T-helper 1 cell treated with Interleukin-12 subunit alpha and Interleukin-12 subunit beta and Interleukin-4 antibody, amounts not matched to agents 30 ng/mL and 1 ng/mL, for 36 hours (primary cell): ENCODE data around the gene PRSS27. TPM values are rescaled to one million over a fixed set of nuclear protein-coding genes. Genes with fewer than 3 reads are reported as not detected.
"Not testable (repeated sequence)": the region's sequence is repeated elsewhere in the genome, so short reads cannot be mapped to it uniquely, and the experiment has no call there.

ENCODE experiments used
- intact Hi-C: fragments of 100-400 bp; cut with micrococcal nuclease; formaldehyde crosslinking; loops from one replicate; pipeline ENCODE4 v1.15.1; 2024
- total RNA-seq: library from RNA; stranded (reverse); gene quantifications from 2 replicates; pipeline ENCODE4 v1.2.3, GENCODE V29; 2022

Gene PRSS27
- total RNA-seq, 1 donor from 2014 or later = 0.88 TPM

DNA sequence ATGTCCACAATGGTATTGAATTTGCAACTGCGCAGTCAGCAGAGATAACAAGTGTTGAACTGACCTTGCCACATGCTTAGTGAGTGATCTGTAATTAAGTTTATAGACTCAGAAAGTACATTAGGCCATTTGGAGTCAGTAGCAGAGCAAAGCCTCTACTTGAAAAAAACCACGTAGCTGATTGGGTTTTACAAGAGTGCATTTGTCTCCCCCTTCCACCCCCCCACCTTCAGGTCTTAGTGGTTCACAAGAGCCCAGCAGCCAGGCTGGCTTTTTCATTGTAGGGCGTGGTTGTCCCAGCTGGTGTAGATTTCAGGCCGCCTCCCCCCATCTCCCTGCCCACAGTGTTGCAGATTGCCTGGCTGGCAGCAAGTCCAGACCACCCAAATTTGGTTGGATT, 40.1 kb downstream of the PRSS27 start:
- intact Hi-C loops = loop anchor here (5.0 to 10.0 kb wide), 2 partner anchors 97 to 525 kb away; partner anchors contain the start of genes ELOB and TRAF7

DNA sequence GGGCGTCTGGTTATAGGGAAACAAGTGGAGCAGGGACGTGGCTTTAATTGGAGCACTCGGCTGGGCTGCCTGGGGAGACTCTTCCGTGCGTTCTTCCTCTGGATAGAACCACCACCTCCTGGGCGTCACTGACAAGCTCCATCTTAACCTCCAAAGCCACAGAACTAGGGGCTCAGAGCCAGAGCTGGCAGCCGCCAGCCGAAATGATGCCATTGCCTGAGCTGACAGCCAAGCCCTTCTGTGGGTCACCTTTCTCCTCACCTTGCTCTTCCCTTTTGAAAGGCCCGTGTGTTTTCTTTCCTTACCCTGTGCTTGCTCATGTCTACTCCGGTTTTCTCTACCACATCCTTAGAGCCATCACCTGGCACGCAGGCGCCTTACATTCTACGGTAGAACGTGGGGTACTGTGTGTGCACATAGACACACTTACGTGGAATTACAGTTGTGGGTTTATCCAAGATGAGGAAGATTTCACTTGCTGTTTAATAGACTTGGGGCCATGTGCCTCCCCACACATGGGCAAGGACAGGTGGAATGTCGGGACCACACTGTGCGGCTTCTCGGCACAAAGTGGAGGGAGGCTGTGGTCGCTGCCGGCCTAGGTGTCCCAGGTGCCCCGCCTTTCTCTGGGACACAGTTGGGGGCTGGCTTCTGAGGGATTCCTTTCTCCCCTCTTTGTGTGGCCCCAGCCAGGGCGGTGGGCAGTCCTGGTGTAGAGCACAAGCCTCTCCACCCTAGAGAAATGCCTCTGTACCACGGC, 41.6 kb downstream of the PRSS27 start:
- intact Hi-C loops = loop anchor here (10.0 kb wide), 1 partner anchor 524 kb away; the partner anchor contains the start of gene TRAF7

DNA sequence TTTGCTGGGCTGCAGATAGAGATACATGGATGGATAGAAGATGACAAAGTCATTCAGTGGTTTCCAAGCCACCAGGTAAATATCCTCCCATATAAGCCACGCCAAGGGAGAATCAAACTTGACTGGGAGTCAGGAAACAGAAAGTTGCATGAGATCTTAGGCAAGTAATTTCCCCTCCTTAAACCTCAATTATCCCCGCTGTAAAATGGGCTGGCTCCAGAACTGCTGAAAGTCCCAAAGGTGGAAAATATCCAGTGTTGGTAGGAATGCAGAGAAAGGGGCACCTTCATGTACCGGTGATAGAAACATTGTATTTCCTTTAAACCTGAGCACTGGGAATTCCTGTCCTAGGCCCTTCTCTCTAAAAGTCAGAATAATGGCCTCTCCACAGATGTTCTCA, 43.1 kb downstream of the PRSS27 start:
- intact Hi-C loops = loop anchor here (10.0 kb wide), 1 partner anchor 522 kb away; the partner anchor contains the start of gene TRAF7

DNA sequence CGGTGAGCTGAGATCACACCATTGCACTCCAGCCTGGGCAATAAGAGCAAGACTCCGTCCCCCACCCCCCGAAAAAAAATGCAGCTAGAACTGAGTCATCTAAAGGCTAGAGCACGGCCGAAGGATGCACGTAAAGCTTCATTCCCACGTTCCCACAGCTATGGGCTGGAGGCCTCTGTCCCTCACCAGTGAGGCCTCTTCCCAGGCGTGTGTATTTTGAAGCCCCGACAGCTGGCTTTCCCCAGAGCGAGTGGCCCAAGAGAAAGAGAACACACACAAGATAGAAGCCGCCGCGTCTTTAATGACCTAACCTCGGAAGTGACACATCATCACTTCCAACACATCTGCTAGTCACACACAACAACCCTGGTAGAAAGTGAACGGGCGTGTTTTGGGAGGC, 44.3 kb downstream of the PRSS27 start:
- intact Hi-C loops = loop anchor here (10.0 kb wide), 1 partner anchor 521 kb away; the partner anchor contains the start of gene TRAF7

DNA sequence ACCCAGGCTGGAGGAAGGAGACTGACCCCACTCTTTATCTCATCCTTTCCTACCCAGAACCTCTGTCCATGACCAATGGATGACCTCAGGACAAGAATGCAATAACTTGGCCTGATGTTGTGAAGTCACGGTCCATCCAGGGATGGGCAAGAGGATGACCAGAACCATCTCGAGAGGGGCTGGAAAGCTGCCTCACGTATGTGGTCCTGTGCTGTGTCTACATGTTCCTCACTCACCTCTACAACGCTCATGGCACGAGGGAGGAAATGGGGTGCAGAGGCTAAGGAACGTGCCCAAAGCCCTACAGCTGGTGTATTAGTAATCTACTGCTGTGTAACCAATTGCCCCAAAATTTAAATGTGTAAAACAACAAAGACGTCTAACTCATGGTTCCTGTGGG, 45.0 kb downstream of the PRSS27 start:
- intact Hi-C loops = loop anchor here (10.0 kb wide), 1 partner anchor 520 kb away; the partner anchor contains the start of gene TRAF7

DNA sequence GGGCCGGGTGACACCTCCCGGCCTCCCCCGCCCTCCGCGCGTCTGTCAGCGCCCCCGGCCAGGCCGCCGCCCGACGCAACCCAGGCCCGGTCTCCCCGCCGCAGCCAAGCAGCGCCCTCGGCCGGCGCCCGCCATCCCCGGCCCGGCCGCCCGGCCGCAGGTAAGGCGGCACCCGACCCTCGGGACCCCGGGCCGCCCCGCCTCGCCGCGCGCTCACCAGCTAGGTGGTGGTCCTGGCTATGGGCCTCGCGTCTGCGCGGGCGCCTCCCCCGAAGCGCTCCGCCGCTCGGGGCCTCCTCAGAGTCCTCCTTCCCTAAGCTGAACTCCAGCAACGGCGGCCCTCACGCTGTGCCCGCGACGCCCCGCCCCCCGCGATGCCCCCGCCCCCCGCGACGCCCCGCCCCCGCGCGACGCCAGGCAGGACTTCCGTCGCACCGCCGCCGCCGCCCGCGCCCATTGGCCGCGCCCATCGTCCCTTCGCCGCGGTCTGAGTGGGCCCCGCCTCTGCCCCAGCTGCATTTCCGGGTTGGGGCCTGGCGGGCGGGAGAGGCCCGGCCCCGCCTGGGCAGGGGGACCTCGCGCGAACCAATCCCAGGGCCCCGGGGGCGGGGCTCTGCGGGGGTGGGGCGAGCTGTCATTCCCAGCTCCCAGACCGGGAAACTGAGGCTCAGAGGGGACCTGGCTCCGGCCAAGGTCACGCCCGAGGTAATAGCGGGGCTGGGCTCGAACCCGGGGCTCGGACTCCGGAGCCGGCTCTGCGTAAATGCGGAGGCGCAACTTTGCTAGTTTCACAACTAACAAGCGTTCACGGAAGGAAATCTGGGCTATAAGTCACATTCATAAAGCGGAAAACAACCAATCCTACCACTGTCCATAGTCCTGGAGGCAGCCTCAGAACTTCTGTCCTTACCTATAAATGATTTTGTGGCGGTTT, 46.7 kb downstream of the PRSS27 start:
- intact Hi-C loops = loop anchor here (1.0 to 10.0 kb wide), 7 partner anchors 9 to 901 kb away; partner anchors contain the start of genes EME2, KCTD5, MRPS34 and NME3

DNA sequence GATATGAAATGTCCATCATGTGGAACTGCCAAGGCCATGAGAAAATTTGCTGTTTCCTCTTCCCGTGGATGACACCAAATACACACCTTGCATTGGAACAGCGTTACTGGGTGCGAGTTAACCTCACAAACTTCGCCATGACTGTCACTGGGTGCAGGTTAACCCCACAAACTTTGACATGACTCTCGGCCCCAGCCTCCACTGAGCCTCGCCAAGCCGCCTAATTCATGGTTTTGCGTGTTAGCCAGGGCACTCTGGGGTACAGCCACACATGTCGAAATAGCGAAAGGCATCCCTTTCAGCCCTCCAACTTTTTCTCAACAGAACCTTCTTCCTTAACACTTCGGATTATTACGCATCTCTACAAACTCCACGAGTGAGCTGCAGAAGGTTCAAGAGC, 48.3 kb downstream of the PRSS27 start:
- intact Hi-C loops = loop anchor here (2.0 to 10.0 kb wide), 3 partner anchors 233 to 899 kb away; partner anchors contain the start of genes EME2, MRPS34, NME3 and TRAF7

DNA sequence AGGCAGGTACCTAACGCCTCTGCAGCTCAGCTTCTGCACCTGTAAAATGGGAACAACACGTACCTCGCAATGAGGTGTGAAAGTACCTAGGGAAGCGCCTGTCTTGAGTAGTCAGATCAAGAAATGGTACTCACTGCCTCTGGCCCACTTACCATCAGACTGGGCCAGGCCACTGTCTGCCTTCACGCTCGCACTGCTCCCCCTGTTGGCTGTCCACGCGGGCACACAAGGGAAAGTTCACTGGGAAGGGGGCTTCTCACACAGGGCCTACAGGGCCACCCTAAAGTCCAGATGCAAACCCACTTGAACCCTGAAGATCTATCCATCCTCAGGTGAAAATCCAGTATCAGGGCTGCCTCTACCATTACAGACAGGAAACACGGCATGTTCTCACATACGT, 48.8 kb downstream of the PRSS27 start:
- intact Hi-C loops = loop anchor here (5.0 to 10.0 kb wide), 2 partner anchors 516 to 899 kb away; partner anchors contain the start of genes EME2, MRPS34, NME3 and TRAF7

DNA sequence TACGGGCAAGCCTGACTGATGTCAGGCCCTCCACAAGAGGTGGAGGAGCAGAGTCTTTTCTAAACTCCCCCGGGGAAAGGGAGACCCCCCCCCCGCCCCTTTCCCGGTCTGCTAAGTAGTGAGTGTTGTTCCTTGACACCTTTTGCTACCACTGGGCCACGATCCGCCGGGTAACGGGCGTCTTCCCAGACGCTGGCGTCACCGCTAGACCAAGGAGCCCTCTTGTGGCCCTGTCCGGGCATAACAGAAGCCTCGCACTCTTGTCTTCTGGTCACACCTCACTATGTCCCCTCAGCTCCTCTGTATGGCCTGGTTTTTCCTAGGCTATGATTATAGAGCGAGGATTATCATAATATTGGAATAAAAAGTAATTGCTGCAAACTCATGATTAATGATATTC, 50.0 kb downstream of the PRSS27 start:
- intact Hi-C loops = loop anchor here (5.0 to 10.0 kb wide), 2 partner anchors 515 to 898 kb away; partner anchors contain the start of genes EME2, MRPS34, NME3 and TRAF7

DNA sequence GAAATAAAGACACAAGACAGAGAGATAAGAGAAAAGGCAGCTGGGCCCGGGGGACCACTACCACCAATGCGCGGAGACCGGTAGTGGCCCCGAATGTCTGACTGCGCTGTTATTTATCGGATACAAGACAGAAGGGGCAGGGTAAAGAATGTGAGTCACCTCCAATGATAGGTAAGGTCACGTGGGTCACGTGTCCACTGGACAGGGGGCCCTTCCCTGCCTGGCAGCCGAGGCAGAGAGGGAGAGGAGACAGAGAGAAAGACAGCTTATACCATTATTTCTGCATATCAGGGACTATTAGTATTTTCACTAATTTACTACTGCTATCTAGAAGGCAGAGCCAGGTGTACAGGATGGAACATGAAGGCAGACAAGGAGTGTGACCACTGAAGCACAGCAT, 50.4 kb downstream of the PRSS27 start:
- intact Hi-C loops = not testable (repeated sequence)

DNA sequence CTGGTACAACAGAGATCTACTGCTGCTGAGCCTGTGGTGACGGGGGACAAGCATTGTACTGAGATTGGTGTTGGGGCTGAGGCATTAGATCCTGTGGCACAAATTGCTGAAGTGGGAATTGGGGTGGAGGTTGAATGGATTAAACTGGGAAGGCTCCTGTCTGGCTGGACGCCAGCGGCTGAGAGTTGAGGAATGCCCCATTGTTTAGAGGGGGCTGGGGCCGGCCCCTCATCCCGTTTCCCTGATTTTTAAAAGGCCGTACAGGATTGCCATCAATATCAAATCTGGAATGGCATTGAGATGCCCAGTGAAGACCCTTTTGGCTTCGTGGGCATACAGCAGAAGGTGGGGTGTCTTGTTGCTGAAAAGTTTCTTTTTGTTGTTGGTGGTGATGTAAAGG, 53.4 kb downstream of the PRSS27 start:
- intact Hi-C loops = not testable (repeated sequence)

DNA sequence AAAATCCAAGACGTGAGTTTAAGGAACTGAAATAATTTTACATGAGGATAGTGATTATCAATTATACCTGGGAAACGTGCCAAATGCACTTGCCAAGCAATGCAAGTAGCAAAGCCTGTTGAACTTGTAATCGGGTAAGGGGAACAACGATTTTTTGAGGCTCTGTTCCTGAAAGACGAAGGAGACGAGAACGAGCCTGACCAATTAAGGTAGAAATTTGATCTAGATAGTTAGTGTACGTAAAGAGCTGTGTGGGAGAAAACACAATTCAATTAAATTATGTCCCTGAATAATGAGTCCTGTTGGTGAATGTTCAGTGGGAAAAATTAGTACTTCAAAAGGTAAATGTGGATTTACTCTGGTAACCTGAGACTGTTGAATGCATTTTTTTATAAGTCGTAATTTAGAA, 55.4 kb downstream of the PRSS27 start:
- intact Hi-C loops = no loop called here

DNA sequence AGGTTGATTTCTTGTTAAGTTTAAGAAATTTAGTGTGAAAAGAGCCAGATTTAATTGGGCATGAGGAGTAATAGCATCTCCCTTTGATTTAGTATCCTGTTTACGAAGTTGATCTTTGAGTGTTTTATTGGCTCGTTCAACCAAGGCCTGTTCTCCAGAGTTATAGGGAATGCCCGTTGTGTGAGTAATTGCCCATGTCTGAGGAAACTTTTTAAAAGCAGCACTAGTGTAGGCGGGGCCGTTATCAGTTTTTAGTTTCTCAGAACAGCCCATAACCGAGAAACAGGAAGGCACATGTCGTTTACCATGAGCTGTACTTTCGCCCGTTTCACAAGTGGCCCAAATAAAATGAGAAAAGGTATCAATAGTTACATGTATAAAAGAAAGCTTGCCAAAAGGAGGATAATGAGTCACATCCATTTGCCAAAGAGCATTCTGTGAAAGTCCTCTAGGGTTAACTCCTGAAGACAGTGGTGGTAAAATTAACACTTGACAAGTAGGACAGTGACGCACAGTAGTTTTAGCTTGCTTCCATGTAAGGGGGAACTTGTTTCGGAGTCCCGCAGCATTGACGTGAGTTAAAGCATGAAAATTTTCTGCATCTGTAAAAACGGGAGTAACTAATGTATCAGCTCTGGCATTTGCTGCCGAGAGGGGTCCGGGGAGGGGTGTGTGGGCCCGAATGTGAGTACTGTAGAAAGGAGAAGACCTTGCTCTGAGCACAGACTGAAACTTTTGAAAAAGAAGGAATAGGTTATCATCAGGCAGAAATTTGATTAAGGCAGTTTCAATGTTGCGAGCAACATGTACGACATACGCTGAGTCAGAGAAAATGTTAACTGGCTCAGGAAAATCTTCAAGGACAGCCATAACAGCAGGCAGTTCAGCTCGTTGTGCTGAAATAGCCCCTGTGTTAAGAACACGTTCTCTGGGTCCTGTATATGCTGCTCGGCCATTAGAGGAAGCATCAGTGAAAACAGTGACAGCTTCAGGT, 56.2 kb downstream of the PRSS27 start:
- intact Hi-C loops = no loop called here

Other genes with a start within 250 kb of the PRSS27 start
- not detected in 2 replicates for gene NTN3, start 248.9 kb downstream of the PRSS27 start, total RNA-seq
- 10.1 and 11.3 TPM in 2 replicates for gene TBC1D24, start 245.1 kb downstream of the PRSS27 start, total RNA-seq
- 113 and 117 TPM in 2 replicates for gene ATP6V0C, start 206.3 kb downstream of the PRSS27 start, total RNA-seq
- 54.0 and 63.5 TPM in 2 replicates for gene AMDHD2, start 199.9 kb downstream of the PRSS27 start, total RNA-seq
- 0.44 and 0.66 TPM in 2 replicates for gene CEMP1, start 188.8 kb downstream of the PRSS27 start, total RNA-seq
- 52.6 and 54.6 TPM in 2 replicates for gene PDPK1, start 182.2 kb downstream of the PRSS27 start, total RNA-seq
- 41.8 and 42.7 TPM in 2 replicates for gene KCTD5, start 37.7 kb downstream of the PRSS27 start, total RNA-seq
- 547 and 552 TPM in 2 replicates for gene SRRM2, start 32.4 kb upstream of the PRSS27 start, total RNA-seq
- gene ELOB, start 57.1 kb upstream of the PRSS27 start, total RNA-seq = 263 and 264 TPM in 2 replicates
- not detected in 2 replicates for gene PRSS33, start 67.3 kb upstream of the PRSS27 start, total RNA-seq
- not detected in 2 replicates for gene PRSS41, start 78.2 kb upstream of the PRSS27 start, total RNA-seq
- 5.0 and 6.5 TPM in 2 replicates for gene PRSS21, start 97.0 kb upstream of the PRSS27 start, total RNA-seq
- 23.2 and 24.3 TPM in 2 replicates for gene ZG16B, start 110.1 kb upstream of the PRSS27 start, total RNA-seq
- not detected in 2 replicates for gene PRSS22, start 137.9 kb upstream of the PRSS27 start, total RNA-seq
- 21.1 and 24.2 TPM in 2 replicates for gene FLYWCH2, start 163.0 kb upstream of the PRSS27 start, total RNA-seq
- 74.3 and 83.1 TPM in 2 replicates for gene FLYWCH1, start 191.7 kb upstream of the PRSS27 start, total RNA-seq
- not detected in 2 replicates for gene KREMEN2, start 244.1 kb upstream of the PRSS27 start, total RNA-seq
- 31.9 and 32.3 TPM in 2 replicates for gene PAQR4, start 249.1 kb upstream of the PRSS27 start, total RNA-seq